SK-N-SH treated with all-trans-retinoic acid at 6 μM for 48 hours (cell line): ENCODE measurements around the gene FOXN3.

Experiments used
- ARNTL ChIP-seq: fragments of 450-650 bp; formaldehyde crosslinking; IDR thresholded peaks from 2 replicates; pipeline ENCODE4 v1.5.0; 2020; ENCODE audit warnings: low read depth, mild to moderate bottlenecking, moderate library complexity, borderline replicate concordance
- ESRRG ChIP-seq: fragments of 250-450 bp; sonication (Bioruptor Pico); IDR thresholded peaks from 2 replicates; pipeline ENCODE4 v1.6.1; 2021; ENCODE audit warnings: mild to moderate bottlenecking
- PATZ1 ChIP-seq: fragments of 250-450 bp; sonication (Bioruptor Pico); IDR thresholded peaks from 2 replicates; pipeline ENCODE4 v1.8.0; 2020; ENCODE audit warnings: mild to moderate bottlenecking, moderate library complexity, borderline replicate concordance
- RARB ChIP-seq: fragments of 250-450 bp; sonication (Bioruptor Pico); IDR thresholded peaks from 2 replicates; pipeline ENCODE4 v1.8.0; 2021; ENCODE audit warnings: mild to moderate bottlenecking, moderate library complexity
- SNAI2 ChIP-seq: fragments of 250-450 bp; sonication (Bioruptor Pico); IDR thresholded peaks from 2 replicates; pipeline ENCODE4 v1.5.0; 2020; ENCODE audit warnings: mild to moderate bottlenecking, moderate library complexity
- TOX ChIP-seq: fragments of 250-450 bp; sonication (Bioruptor Pico); IDR thresholded peaks from 2 replicates; pipeline ENCODE4 v1.8.0; 2021; ENCODE audit warnings: mild to moderate bottlenecking, moderate library complexity, borderline replicate concordance
- TSHZ2 ChIP-seq: fragments of 250-450 bp; sonication (Bioruptor Pico); IDR thresholded peaks from 2 replicates; pipeline ENCODE4 v1.5.0; 2020; ENCODE audit warnings: mild to moderate bottlenecking, moderate library complexity
- ZC3H10 ChIP-seq: fragments of 250-450 bp; sonication (Bioruptor Pico); IDR thresholded peaks from 2 replicates; pipeline ENCODE4 v1.5.1; 2021; ENCODE audit warnings: mild to moderate bottlenecking, moderate library complexity
- ZFP30 ChIP-seq: fragments of 450-650 bp; formaldehyde crosslinking; IDR thresholded peaks from 2 replicates; pipeline ENCODE4 v1.5.0; 2022; ENCODE audit warnings: mild to moderate bottlenecking, moderate library complexity
- ZNF70 ChIP-seq: fragments of 450-650 bp; formaldehyde crosslinking; IDR thresholded peaks from 2 replicates; pipeline ENCODE4 v1.5.0; 2020; ENCODE audit warnings: mild to moderate bottlenecking, moderate library complexity
- ZNF8 ChIP-seq: fragments of 450-650 bp; formaldehyde crosslinking; IDR thresholded peaks from 2 replicates; pipeline ENCODE4 v1.5.0; 2020; ENCODE audit warnings: mild to moderate bottlenecking, moderate library complexity

- TF ChIP-seq RARB, result no peak
- TF ChIP-seq TOX (CRISPR knock-in tag), result no peak
- no peak for TF ChIP-seq TSHZ2 (CRISPR knock-in tag)
- TF ChIP-seq PATZ1 (CRISPR knock-in tag), result no peak
- TF ChIP-seq ZNF70 (CRISPR knock-in tag), result no peak
- TF ChIP-seq ARNTL (CRISPR knock-in tag), result no peak
- TF ChIP-seq ESRRG (CRISPR knock-in tag), result no peak
- no peak for TF ChIP-seq ZC3H10
- no peak for TF ChIP-seq SNAI2 (CRISPR knock-in tag)
- no peak for TF ChIP-seq ZNF8
- no peak for TF ChIP-seq ZFP30 (CRISPR knock-in tag)
These were observed 3.5 kb upstream of the FOXN3 start for GRCh38 chr14:89420502-89420901.
